ENCODE results near the gene ZFYVE9.

The ZFYVE9 gene

GRCh38 chr1:52233463-52233862 is 91.6 kb downstream of the ZFYVE9 start:
- no peak overlapping the region for H2AFZ ChIP-seq (ENCODE audit: low read depth, low read length)
- TF ChIP-seq EZH2 (IDR thresholded peaks at IDR 0.05; ENCODE audit: borderline replicate concordance, low read depth, low read length, severe bottlenecking) (no peak), CTCF (IDR thresholded peaks at IDR 0.05; ENCODE audit: borderline replicate concordance, extremely low read depth, low read length, poor library complexity, severe bottlenecking) (no peak)

GRCh38 chr1:52234014-52234413 is 92.1 kb downstream of the ZFYVE9 start:
- ATAC-seq (ENCODE audit: insufficient read depth, low read depth) (no peak), DNase-seq (no peak)
- peaks cover 23% of the 10 kb centered on the region; the same call in 1 of the 2 replicates for H3K79me2 ChIP-seq (ENCODE audit: insufficient read depth, low read length)
- H3K4me2 ChIP-seq (ENCODE audit: insufficient read depth, low read length), result no peak overlapping the region
- TF ChIP-seq EZH2 (IDR thresholded peaks at IDR 0.05; ENCODE audit: borderline replicate concordance, low read depth, low read length, severe bottlenecking) (no peak), CTCF (IDR thresholded peaks at IDR 0.05; ENCODE audit: borderline replicate concordance, extremely low read depth, low read length, poor library complexity, severe bottlenecking) (no peak)
- H3K4me3 ChIP-seq (ENCODE audit: low read depth in 1 of 2, low read length in 2 of 2), result no peak overlapping the region
- H4K20me1 ChIP-seq (ENCODE audit: insufficient read depth, low read length), result no peaks in the 10 kb centered on the region
- no peaks in the 10 kb centered on the region for H3K4me1 ChIP-seq (ENCODE audit: insufficient read depth, low read length)
- no peaks in the 10 kb centered on the region for H3K27me3 ChIP-seq (ENCODE audit: insufficient read depth, low read length, poor library complexity)
- peaks cover 18% of the 10 kb centered on the region; the same call in 1 of the 2 replicates for H3K36me3 ChIP-seq (ENCODE audit: insufficient read depth, low read length)
- no peak overlapping the region for H3K27ac ChIP-seq (ENCODE audit: low read length)
- H2AFZ ChIP-seq (ENCODE audit: low read depth, low read length), result no peak overlapping the region
- no peak overlapping the region for H3K9ac ChIP-seq (ENCODE audit: low read depth, low read length)
- H3K9me3 ChIP-seq (ENCODE audit: insufficient read depth, low read length, severe bottlenecking), result no peaks in the 10 kb centered on the region

More at GRCh38 chr1:52233463-52233862, 91.6 kb downstream of the ZFYVE9 start:
- Histone ChIP-seq H3K36me3 (ENCODE audit: insufficient read depth, low read length) (peaks cover 18% of the 10 kb centered on the region; the same call in 1 of the 2 replicates), H3K9me3 (ENCODE audit: insufficient read depth, low read length, severe bottlenecking) (no peaks in the 10 kb centered on the region), H3K4me2 (ENCODE audit: insufficient read depth, low read length) (no peak overlapping the region), H3K9ac (ENCODE audit: low read depth, low read length) (no peak overlapping the region), H3K4me3 (ENCODE audit: low read depth in 1 of 2, low read length in 2 of 2) (no peak overlapping the region), H3K4me1 (ENCODE audit: insufficient read depth, low read length) (no peaks in the 10 kb centered on the region), H3K27me3 (ENCODE audit: insufficient read depth, low read length, poor library complexity) (no peaks in the 10 kb centered on the region), H3K27ac (ENCODE audit: low read length) (no peak overlapping the region), H3K79me2 (ENCODE audit: insufficient read depth, low read length) (peaks cover 28% of the 10 kb centered on the region; the same call in 1 of the 2 replicates), H4K20me1 (ENCODE audit: insufficient read depth, low read length) (no peaks in the 10 kb centered on the region)
- ATAC-seq (ENCODE audit: insufficient read depth, low read depth) (no peak), DNase-seq (no peak)

GRCh38 chr1:52234708-52235107 is 92.8 kb downstream of the ZFYVE9 start:
- Histone ChIP-seq H3K9ac (ENCODE audit: low read depth, low read length) (no peak overlapping the region), H2AFZ (ENCODE audit: low read depth, low read length) (no peak overlapping the region), H3K4me3 (ENCODE audit: low read depth in 1 of 2, low read length in 2 of 2) (no peak overlapping the region), H3K9me3 (ENCODE audit: insufficient read depth, low read length, severe bottlenecking) (no peaks in the 10 kb centered on the region), H3K27ac (ENCODE audit: low read length) (no peak overlapping the region), H3K4me2 (ENCODE audit: insufficient read depth, low read length) (no peak overlapping the region), H3K36me3 (ENCODE audit: insufficient read depth, low read length) (peaks cover 22% of the 10 kb centered on the region; the same call in 1 of the 2 replicates), H4K20me1 (ENCODE audit: insufficient read depth, low read length) (no peaks in the 10 kb centered on the region), H3K4me1 (ENCODE audit: insufficient read depth, low read length) (0 out of 2 replicates have a peak, but pooled peaks cover 4% of the 10 kb centered on the region), H3K79me2 (ENCODE audit: insufficient read depth, low read length) (peaks cover 20% of the 10 kb centered on the region; the same call in 1 of the 2 replicates), H3K27me3 (ENCODE audit: insufficient read depth, low read length, poor library complexity) (no peaks in the 10 kb centered on the region)
- no peak for ATAC-seq (ENCODE audit: insufficient read depth, low read depth)
- TF ChIP-seq CTCF (IDR thresholded peaks at IDR 0.05; ENCODE audit: borderline replicate concordance, extremely low read depth, low read length, poor library complexity, severe bottlenecking), result no peak
- no peak for TF ChIP-seq EZH2 (IDR thresholded peaks at IDR 0.05; ENCODE audit: borderline replicate concordance, low read depth, low read length, severe bottlenecking)
- DNase-seq, result no peak

Measured in DND-41 (cell line).